Mesenchymal stem cell (in vitro differentiated cells and primary cell): ENCODE results near the gene RNF150.

Source experiments
- DNase-seq: peaks from one replicate; pipeline ENCODE4 v3.0.0-alpha.2; 2013
- H2AFZ ChIP-seq: one replicate; pipeline ENCODE4 v1.6.1; 2013; ENCODE audit warnings: low read depth, mild to moderate bottlenecking, control low read depth, inconsistent platforms, low read length, moderate library complexity
- H2AK5ac ChIP-seq: 2 replicates; pipeline ENCODE4 v1.6.1; 2013; ENCODE audit warnings: low read length, moderate library complexity, mild to moderate bottlenecking, inconsistent platforms; ENCODE audit not compliant: severe bottlenecking
- H2BK120ac ChIP-seq: one replicate; pipeline ENCODE4 v1.6.1; 2013; ENCODE audit warnings: low read depth, mild to moderate bottlenecking, inconsistent platforms, low read length, moderate library complexity
- H2BK12ac ChIP-seq, 2 experiments: one replicate each; pipeline ENCODE4 v1.6.1; 2013; ENCODE audit warnings: inconsistent platforms in 2 of 2, low read length in 2 of 2, mild to moderate bottlenecking in 2 of 2, moderate library complexity in 2 of 2, control low read depth in 1 of 2
- H2BK15ac ChIP-seq: one replicate; pipeline ENCODE4 v1.6.1; 2013; ENCODE audit warnings: mild to moderate bottlenecking, low read depth, inconsistent platforms; ENCODE audit not compliant: poor library complexity, severe bottlenecking
- H2BK5ac ChIP-seq: 2 replicates; pipeline ENCODE4 v1.6.1; 2013; ENCODE audit warnings: low read depth, mild to moderate bottlenecking, low read length, control low read depth, inconsistent platforms; ENCODE audit not compliant: poor library complexity, severe bottlenecking
- H3K14ac ChIP-seq, 2 experiments: one replicate each; pipeline ENCODE4 v1.6.1; 2013; ENCODE audit warnings: inconsistent platforms in 2 of 2, low read length in 2 of 2, control low read depth in 1 of 2, mild to moderate bottlenecking in 1 of 2, moderate library complexity in 1 of 2
- H3K18ac ChIP-seq, 2 experiments: one replicate each; pipeline ENCODE4 v1.6.1; 2013; ENCODE audit warnings: inconsistent platforms in 2 of 2, low read length in 2 of 2, control low read depth in 1 of 2, low read depth in 1 of 2, mild to moderate bottlenecking in 1 of 2
- H3K23ac ChIP-seq, 2 experiments: one replicate each; pipeline ENCODE4 v1.6.1; 2013; ENCODE audit warnings: inconsistent platforms in 2 of 2, low read length in 2 of 2, mild to moderate bottlenecking in 2 of 2, moderate library complexity in 2 of 2, control low read depth in 1 of 2
- H3K27ac ChIP-seq: 2 replicates; pipeline ENCODE4 v1.5.1; 2013; ENCODE audit warnings: mild to moderate bottlenecking, moderate library complexity, low read length, control low read depth, inconsistent platforms; ENCODE audit not compliant: poor library complexity, severe bottlenecking
- H3K27me3 ChIP-seq, 2 experiments: 2 replicates each; pipeline versions ENCODE4 v1.6.1 to v1.7.0; 2013; ENCODE audit warnings: low read length in 2 of 2, mild to moderate bottlenecking in 2 of 2, moderate library complexity in 2 of 2, control low read depth in 1 of 2, inconsistent platforms in 1 of 2; ENCODE audit not compliant: control insufficient read depth in 1 of 2, insufficient read depth in 1 of 2
- H3K36me3 ChIP-seq, 2 experiments: 2 replicates each; pipeline versions ENCODE4 v1.6.1 to v1.7.0; 2013; ENCODE audit warnings: low read length in 2 of 2, control low read depth in 1 of 2, inconsistent platforms in 1 of 2, low read depth in 1 of 2, mild to moderate bottlenecking in 1 of 2; ENCODE audit not compliant: insufficient read depth in 2 of 2, control insufficient read depth in 1 of 2
- H3K4ac ChIP-seq, 2 experiments: one replicate each; pipeline ENCODE4 v1.6.1; 2013; ENCODE audit warnings: inconsistent platforms in 2 of 2, low read length in 2 of 2, mild to moderate bottlenecking in 2 of 2, moderate library complexity in 2 of 2, control low read depth in 1 of 2, low read depth in 1 of 2
- H3K4me1 ChIP-seq: 2 replicates; pipeline ENCODE4 v1.6.1; 2013; ENCODE audit warnings: low read depth, low read length, control low read depth; ENCODE audit not compliant: control insufficient read depth, insufficient read depth
- H3K4me2 ChIP-seq: 2 replicates; pipeline ENCODE4 v1.6.1; 2013; ENCODE audit warnings: low read length, mild to moderate bottlenecking, inconsistent platforms; ENCODE audit not compliant: poor library complexity, severe bottlenecking
- H3K4me3 ChIP-seq, 2 experiments: 2 replicates each; pipeline versions ENCODE4 v1.5.1 to v1.7.0; 2013; ENCODE audit warnings: low read length in 2 of 2, mild to moderate bottlenecking in 2 of 2, control low read depth in 1 of 2, low read depth in 1 of 2; ENCODE audit not compliant: insufficient read depth in 1 of 2
- H3K79me1 ChIP-seq: replicated peaks from 2 replicates; pipeline ENCODE4 v1.6.1; 2013; ENCODE audit warnings: mild to moderate bottlenecking, control low read depth, low read length, inconsistent platforms; ENCODE audit not compliant: poor library complexity, severe bottlenecking
- H3K9ac ChIP-seq: 2 replicates; pipeline ENCODE4 v1.7.0; 2013; ENCODE audit warnings: mild to moderate bottlenecking, low read length, moderate library complexity
- H3K9me3 ChIP-seq: 2 replicates; pipeline ENCODE4 v1.7.0; 2013; ENCODE audit warnings: mild to moderate bottlenecking, low read length; ENCODE audit not compliant: control insufficient read depth
- H4K8ac ChIP-seq: one replicate; pipeline ENCODE4 v1.6.1; 2013; ENCODE audit warnings: inconsistent platforms, mild to moderate bottlenecking, low read length, moderate library complexity
- H4K91ac ChIP-seq: one replicate; pipeline ENCODE4 v1.6.1; 2013; ENCODE audit warnings: mild to moderate bottlenecking, low read length, inconsistent platforms
- WGBS: methylation state at CpG from one replicate; pipeline ENCODE4 v1.1.7; 2013; ENCODE audit warnings: mixed read lengths; 5-methylcytosine and 5-hydroxymethylcytosine counted together

The RNF150 gene

DNA sequence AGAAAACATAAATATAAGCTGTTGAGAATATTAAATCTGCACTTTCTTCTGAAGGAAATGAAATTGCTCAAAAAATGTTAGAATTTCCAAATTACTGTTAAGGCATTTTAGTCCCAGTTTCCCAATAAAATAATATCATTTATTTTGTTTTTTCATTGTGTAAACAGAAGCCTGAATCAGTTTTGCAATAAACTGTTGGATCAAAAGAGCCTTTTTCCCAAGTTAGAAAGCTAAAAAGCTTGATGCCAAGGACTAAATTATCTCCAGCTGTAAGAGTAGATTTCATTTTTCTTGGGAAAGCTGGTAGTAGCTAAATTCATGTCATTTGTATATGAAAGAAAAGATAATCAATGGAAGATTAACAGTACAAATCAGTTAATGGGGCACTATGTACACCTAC, 95.8 kb downstream of the RNF150 start:
- no peak for DNase-seq
- Histone ChIP-seq H3K36me3 (no peaks in the 10 kb centered on the region), H3K4ac (no peak overlapping the region), H3K9ac (no peak overlapping the region), H4K91ac (no peak overlapping the region), H3K27me3 (no peaks in the 10 kb centered on the region), H3K4me1 (no peaks in the 10 kb centered on the region), H2BK12ac (no peak overlapping the region), H3K27ac (no peak overlapping the region), H3K14ac (no peak overlapping the region), H3K79me1 (peaks cover 6% of the 10 kb centered on the region), H3K9me3 (no peaks in the 10 kb centered on the region), H2BK5ac (no peak overlapping the region), H4K8ac (no peak overlapping the region), H3K18ac (no peak overlapping the region), H2BK15ac (no peak overlapping the region), H3K4me2 (no peak overlapping the region), H2BK120ac (no peak overlapping the region), H3K4me3 (no peak overlapping the region), H2AFZ (no peak overlapping the region), H3K23ac (no peak overlapping the region), H2AK5ac (no peak overlapping the region)

DNA sequence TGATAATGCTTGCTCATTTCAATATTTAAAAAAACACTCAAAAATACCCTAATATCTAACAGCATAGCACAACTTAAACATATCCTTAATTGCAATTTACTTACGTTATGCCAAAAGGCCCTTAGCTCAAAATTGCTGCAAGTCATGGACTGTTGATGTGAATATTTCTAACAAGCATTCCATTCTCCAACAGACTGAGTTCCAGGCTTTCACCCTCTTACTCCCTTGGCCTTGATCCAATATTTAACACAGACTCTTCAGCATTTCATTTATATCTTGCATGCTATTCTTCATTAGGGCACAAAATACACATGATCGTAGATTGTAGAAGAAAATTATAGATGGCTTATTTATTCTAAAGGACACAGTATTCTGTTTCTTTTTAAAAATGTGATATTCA, 96.5 kb downstream of the RNF150 start:
- DNase-seq = peak; percentile 58
- WGBS = 17% methylated on average over 1 of the region's 2 CpGs
- Histone ChIP-seq H3K9ac (no peak overlapping the region), H3K79me1 (peaks cover 6% of the 10 kb centered on the region), H3K4me3 (no peak overlapping the region), H3K4me1 (no peaks in the 10 kb centered on the region), H2BK120ac (no peak overlapping the region), H4K8ac (no peak overlapping the region), H3K27ac (no peak overlapping the region), H2BK5ac (no peak overlapping the region), H3K14ac (no peak overlapping the region), H3K4ac (no peak overlapping the region), H2BK15ac (no peak overlapping the region), H3K4me2 (no peak overlapping the region), H3K9me3 (no peaks in the 10 kb centered on the region), H2AFZ (no peak overlapping the region), H3K18ac (no peak overlapping the region), H3K23ac (no peak overlapping the region), H2BK12ac (no peak overlapping the region), H2AK5ac (no peak overlapping the region), H3K27me3 (no peaks in the 10 kb centered on the region), H3K36me3 (no peaks in the 10 kb centered on the region), H4K91ac (no peak overlapping the region)

DNA sequence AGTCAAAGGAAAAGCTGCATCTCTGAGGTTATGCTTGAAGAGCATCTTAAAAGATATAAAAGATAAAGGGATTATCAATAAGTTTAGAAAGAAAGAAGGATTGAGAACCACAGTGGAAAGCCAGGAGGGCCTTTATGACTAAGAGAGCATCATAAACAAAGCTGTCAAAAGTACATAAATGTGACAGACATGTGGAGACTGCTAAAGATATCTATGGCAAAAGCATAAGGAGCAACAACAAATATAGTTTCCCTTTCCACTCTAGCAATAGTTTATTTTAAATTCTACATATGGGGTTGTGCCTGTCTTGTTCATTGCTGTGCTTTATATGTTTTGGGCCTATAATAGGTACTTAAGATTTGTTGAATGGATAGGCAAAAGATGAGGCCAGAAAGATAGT, 97.3 kb downstream of the RNF150 start:
- Histone ChIP-seq H3K27ac (no peak overlapping the region), H3K4ac (no peak overlapping the region), H3K18ac (no peak overlapping the region), H3K9me3 (no peaks in the 10 kb centered on the region), H4K8ac (no peak overlapping the region), H2BK5ac (no peak overlapping the region), H2AK5ac (no peak overlapping the region), H2BK12ac (no peak overlapping the region), H3K27me3 (no peaks in the 10 kb centered on the region), H3K4me2 (no peak overlapping the region), H2BK120ac (no peak overlapping the region), H3K36me3 (no peaks in the 10 kb centered on the region), H4K91ac (no peak overlapping the region), H3K79me1 (peaks cover 6% of the 10 kb centered on the region), H3K14ac (no peak overlapping the region), H3K4me3 (no peak overlapping the region), H2AFZ (no peak overlapping the region), H3K9ac (no peak overlapping the region), H3K23ac (no peak overlapping the region), H3K4me1 (no peaks in the 10 kb centered on the region), H2BK15ac (no peak overlapping the region)
- DNase-seq = no peak

DNA sequence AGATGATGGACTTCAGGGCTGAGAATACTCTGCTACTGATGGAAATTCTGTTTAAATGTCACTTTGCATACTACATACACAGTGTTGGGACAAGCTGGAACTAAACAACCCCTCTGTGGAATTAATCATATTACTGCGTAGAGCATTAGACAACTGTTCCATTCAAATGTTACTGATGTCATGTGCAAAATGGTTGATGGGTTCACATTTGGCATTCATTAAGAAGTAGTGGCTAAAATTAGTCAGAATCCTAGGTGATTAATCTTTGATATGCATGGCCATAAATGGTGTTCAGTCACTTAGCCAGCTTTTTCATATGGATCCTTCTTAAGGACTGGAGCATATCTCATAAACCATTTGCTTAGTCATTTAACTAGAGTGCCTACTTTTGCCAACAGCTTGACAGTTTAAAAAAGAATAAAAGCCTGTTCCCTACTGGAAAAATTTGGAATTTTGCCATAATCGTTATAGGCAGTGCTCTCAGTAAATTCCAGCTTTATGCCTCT, 105.2 kb downstream of the RNF150 start:
- Histone ChIP-seq H3K27ac (no peak overlapping the region), H3K79me1 (no peaks in the 10 kb centered on the region), H3K27me3 (no peaks in the 10 kb centered on the region), H3K36me3 (no peaks in the 10 kb centered on the region), H2AK5ac (no peak overlapping the region), H3K23ac (no peak overlapping the region), H2BK12ac (no peak overlapping the region), H4K91ac (no peak overlapping the region), H3K9ac (no peak overlapping the region), H3K18ac (no peak overlapping the region), H3K4me2 (no peak overlapping the region), H2BK5ac (no peak overlapping the region), H2BK15ac (no peak overlapping the region), H4K8ac (no peak overlapping the region), H3K4me3 (no peak overlapping the region), H3K4me1 (no peaks in the 10 kb centered on the region), H3K14ac (no peak overlapping the region), H2BK120ac (no peak overlapping the region), H3K4ac (no peak overlapping the region), H2AFZ (no peak overlapping the region), H3K9me3 (no peaks in the 10 kb centered on the region)
- 75% methylated on average over 1 of the region's 2 CpGs for WGBS
- peak; percentile 58 for DNase-seq
